HEK293 (cell line): Measurements from ENCODE around the gene CPNE2.

Experiments
- CTCF ChIA-PET: fragments of 350-600 bp; formaldehyde crosslinking; extraction: SDS; loops from one replicate; lab custom pipeline; 2021; ENCODE audit warnings: antibody characterized with exemption; lab: Yijun Ruan, JAX
- POLR2A ChIA-PET: fragments of 300-600 bp; formaldehyde crosslinking; extraction: SDS; loops from one replicate; lab custom pipeline; 2020; ENCODE audit warnings: antibody characterized with exemption, inconsistent platforms; lab: Yijun Ruan, JAX
- H3K27ac ChIP-seq: fragments of 200-500 bp; sonication (Bioruptor generic); 2 replicates; pipeline ENCODE4 v1.5.1; 2014; ENCODE audit warnings: low read depth, low read length, control low read depth, inconsistent platforms; ENCODE audit errors: extremely low read depth
- H3K36me3 ChIP-seq, 2 experiments: fragments of 200-500 bp in 1 of 2; sonication (Bioruptor generic) in 1 of 2; 1 replicate in 1 of 2; 2 replicates in 1 of 2; pipeline ENCODE4 v1.5.1; 2014 to 2017; ENCODE audit warnings: inconsistent platforms in 2 of 2, low read length in 2 of 2; ENCODE audit not compliant: control insufficient read depth in 2 of 2, insufficient read depth in 1 of 2
- H3K4me1 ChIP-seq: fragments of 200-500 bp; sonication (Bioruptor generic); 2 replicates; pipeline ENCODE4 v1.5.1; 2014; ENCODE audit warnings: mild to moderate bottlenecking, low read length, inconsistent platforms; ENCODE audit not compliant: control insufficient read depth, insufficient read depth
- H3K4me3 ChIP-seq: 2 replicates; pipeline ENCODE4 v1.5.1; 2011; ENCODE audit warnings: low read depth, mild to moderate bottlenecking, control low read depth, low read length, moderate library complexity
- H3K9me3 ChIP-seq: fragments of 200-500 bp; sonication (Bioruptor generic); 2 replicates; pipeline ENCODE4 v1.5.1; 2014; ENCODE audit warnings: low read depth, low read length, inconsistent platforms; ENCODE audit not compliant: control insufficient read depth, insufficient read depth
- GFI1B ChIP-seq: fragments of 450-650 bp; formaldehyde crosslinking; IDR thresholded peaks from 2 replicates; pipeline ENCODE4 v1.5.1; 2016; ENCODE audit warnings: missing biosample characterization, missing genetic modification characterization
- GLI4 ChIP-seq: fragments of 450-650 bp; formaldehyde crosslinking; IDR thresholded peaks from 2 replicates; pipeline ENCODE4 v1.5.1; 2016; ENCODE audit warnings: missing biosample characterization, missing genetic modification characterization
- HOXC10 ChIP-seq: sonication (generic); formaldehyde crosslinking; IDR thresholded peaks from 2 replicates; pipeline ENCODE4 v1.8.1; 2023; ENCODE audit warnings: mild to moderate bottlenecking, missing genetic modification reagents
- HOXD13 ChIP-seq: sonication (generic); formaldehyde crosslinking; IDR thresholded peaks from 2 replicates; pipeline ENCODE4 v1.8.0; 2022; ENCODE audit warnings: missing genetic modification reagents, borderline replicate concordance
- KLF8 ChIP-seq: fragments of 450-650 bp; formaldehyde crosslinking; IDR thresholded peaks from 2 replicates; pipeline ENCODE4 v1.5.1; 2016; ENCODE audit warnings: missing biosample characterization, missing genetic modification characterization
- MZF1 ChIP-seq: fragments of 450-650 bp; formaldehyde crosslinking; IDR thresholded peaks from 2 replicates; pipeline ENCODE4 v1.5.1; 2017; ENCODE audit warnings: missing biosample characterization, missing genetic modification characterization, borderline replicate concordance
- PRDM1 ChIP-seq: fragments of 450-650 bp; formaldehyde crosslinking; IDR thresholded peaks from 2 replicates; pipeline ENCODE4; 2016; ENCODE audit warnings: missing biosample characterization, missing genetic modification characterization
- PRDM6 ChIP-seq: fragments of 450-650 bp; formaldehyde crosslinking; IDR thresholded peaks from 2 replicates; pipeline ENCODE4 v1.5.1; 2017; ENCODE audit warnings: missing biosample characterization, missing genetic modification characterization
- REPIN1 ChIP-seq: fragments of 450-650 bp; formaldehyde crosslinking; IDR thresholded peaks from 2 replicates; pipeline ENCODE4 v1.5.1; 2017; ENCODE audit warnings: missing biosample characterization, missing genetic modification characterization, low read depth
- ZIC2 ChIP-seq: fragments of 450-650 bp; formaldehyde crosslinking; IDR thresholded peaks from 2 replicates; pipeline ENCODE4 v1.5.1; 2016; ENCODE audit warnings: missing biosample characterization, missing genetic modification characterization
- ZNF121 ChIP-seq: fragments of 450-650 bp; formaldehyde crosslinking; IDR thresholded peaks from 2 replicates; pipeline ENCODE4 v1.5.1; 2016; ENCODE audit warnings: missing biosample characterization, missing genetic modification characterization
- ZNF146 ChIP-seq: fragments of 450-650 bp; formaldehyde crosslinking; IDR thresholded peaks from 2 replicates; pipeline ENCODE4 v1.5.1; 2016; ENCODE audit warnings: missing biosample characterization, missing genetic modification characterization
- ZNF157 ChIP-seq: fragments of 450-650 bp; formaldehyde crosslinking; IDR thresholded peaks from 2 replicates; pipeline ENCODE4 v1.5.1; 2016; ENCODE audit warnings: missing biosample characterization, missing genetic modification characterization
- ZNF221 ChIP-seq: fragments of 450-650 bp; formaldehyde crosslinking; IDR thresholded peaks from 2 replicates; pipeline ENCODE4 v1.5.1; 2017; ENCODE audit warnings: missing biosample characterization, missing genetic modification characterization, borderline replicate concordance
- ZNF404 ChIP-seq: fragments of 450-650 bp; formaldehyde crosslinking; IDR thresholded peaks from 2 replicates; pipeline ENCODE4 v1.5.1; 2017; ENCODE audit warnings: missing biosample characterization, missing genetic modification characterization
- ZNF514 ChIP-seq: fragments of 450-650 bp; formaldehyde crosslinking; IDR thresholded peaks from 2 replicates; pipeline ENCODE4 v1.5.1; 2016; ENCODE audit warnings: missing biosample characterization, missing genetic modification characterization
- ZNF548 ChIP-seq: fragments of 450-650 bp; formaldehyde crosslinking; IDR thresholded peaks from 2 replicates; pipeline ENCODE4 v1.5.1; 2016; ENCODE audit warnings: missing biosample characterization, missing genetic modification characterization
- ZNF560 ChIP-seq: fragments of 450-650 bp; formaldehyde crosslinking; IDR thresholded peaks from 2 replicates; pipeline ENCODE4 v1.5.1; 2017; ENCODE audit warnings: missing biosample characterization, missing genetic modification characterization, borderline replicate concordance
- ZNF610 ChIP-seq: fragments of 450-650 bp; formaldehyde crosslinking; IDR thresholded peaks from 2 replicates; pipeline ENCODE4 v1.5.1; 2016; ENCODE audit warnings: missing biosample characterization, missing genetic modification characterization, borderline replicate concordance
- ZNF677 ChIP-seq: fragments of 450-650 bp; IDR thresholded peaks from 2 replicates; pipeline ENCODE4 v1.5.0; 2018; ENCODE audit warnings: missing biosample characterization, mild to moderate bottlenecking, missing genetic modification characterization, moderate library complexity
- ZNF785 ChIP-seq: fragments of 450-650 bp; formaldehyde crosslinking; IDR thresholded peaks from 2 replicates; pipeline ENCODE4 v1.5.1; 2016; ENCODE audit warnings: missing biosample characterization, missing genetic modification characterization
- ZNF843 ChIP-seq: fragments of 450-650 bp; formaldehyde crosslinking; IDR thresholded peaks from 2 replicates; pipeline ENCODE4 v1.5.1; 2016; ENCODE audit warnings: missing biosample characterization, missing genetic modification characterization
- ZSCAN16 ChIP-seq: fragments of 450-650 bp; formaldehyde crosslinking; IDR thresholded peaks from 2 replicates; pipeline ENCODE4 v1.5.1; 2016; ENCODE audit warnings: missing biosample characterization, missing genetic modification characterization
- TF ChIP-seq, protein P1 (sequence below): fragments of 450-650 bp; formaldehyde crosslinking; IDR thresholded peaks from 2 replicates; pipeline ENCODE4 v1.5.1; 2016; ENCODE audit warnings: missing biosample characterization, missing genetic modification characterization
- TF ChIP-seq, protein P2 (sequence below): fragments of 450-650 bp; formaldehyde crosslinking; IDR thresholded peaks from 2 replicates; pipeline ENCODE4 v1.5.1; 2017; ENCODE audit warnings: missing biosample characterization, missing genetic modification characterization
- TF ChIP-seq, protein P3 (sequence below): fragments of 450-650 bp; formaldehyde crosslinking; IDR thresholded peaks from 2 replicates; pipeline ENCODE4 v1.5.1; 2016; ENCODE audit warnings: missing biosample characterization, missing genetic modification characterization

The CPNE2 gene

DNA sequence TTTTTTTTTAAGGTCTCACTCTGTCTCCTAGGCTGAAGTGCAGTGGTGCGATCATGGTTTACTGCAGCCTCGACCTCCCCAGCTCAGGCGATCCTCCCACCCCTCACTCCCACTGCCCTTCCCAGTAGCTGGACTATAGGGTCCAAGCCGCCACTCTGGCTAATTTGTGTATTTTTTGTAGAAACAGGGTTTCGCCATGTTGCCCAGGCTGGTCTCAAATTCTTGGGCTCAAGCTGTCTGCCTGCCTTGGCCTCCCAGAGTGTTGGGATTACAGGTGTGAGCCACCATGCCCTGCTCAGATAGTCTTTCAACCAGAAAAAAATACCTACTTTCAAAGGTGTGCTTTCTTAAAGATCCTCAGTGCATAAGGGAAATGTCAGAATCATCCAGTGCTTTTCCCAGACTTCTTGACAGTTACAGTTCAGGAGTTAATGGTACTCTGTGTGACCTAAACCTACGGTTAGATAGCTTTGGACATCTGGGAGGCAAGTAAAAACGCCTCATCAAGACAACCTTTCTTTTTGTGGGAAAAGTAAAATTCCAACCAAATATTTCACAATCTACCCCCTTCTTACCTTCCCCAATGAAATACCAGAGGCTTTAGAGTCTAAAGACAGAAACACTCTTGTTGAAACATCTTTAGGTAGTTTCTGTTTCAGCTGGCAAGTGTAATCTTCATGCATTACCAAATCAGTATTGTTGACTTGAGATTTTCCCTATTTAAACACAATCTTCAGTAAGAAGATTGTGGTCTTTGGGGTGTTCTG lies 100.5 kb downstream of the CPNE2 start:
- POLR2A ChIA-PET: interaction anchor here (0.6 kb wide), 1 partner anchor 56 kb away, joined by 3 read pairs; no protein-coding TSS in a partner anchor
- H3K27ac ChIP-seq: no peak overlapping the region
- TF ChIP-seq ZNF677 (tag by site-specific recombination) (no peak), MZF1 (tag by site-specific recombination) (no peak), ZNF157 (tag by site-specific recombination) (no peak), PRDM1 (tag by site-specific recombination) (0 out of 2 replicates have a peak, but pooled peaks have one; percentile 40), GLI4 (tag by site-specific recombination) (no peak), ZNF146 (no peak)
- TF ChIP-seq, protein P1, sequence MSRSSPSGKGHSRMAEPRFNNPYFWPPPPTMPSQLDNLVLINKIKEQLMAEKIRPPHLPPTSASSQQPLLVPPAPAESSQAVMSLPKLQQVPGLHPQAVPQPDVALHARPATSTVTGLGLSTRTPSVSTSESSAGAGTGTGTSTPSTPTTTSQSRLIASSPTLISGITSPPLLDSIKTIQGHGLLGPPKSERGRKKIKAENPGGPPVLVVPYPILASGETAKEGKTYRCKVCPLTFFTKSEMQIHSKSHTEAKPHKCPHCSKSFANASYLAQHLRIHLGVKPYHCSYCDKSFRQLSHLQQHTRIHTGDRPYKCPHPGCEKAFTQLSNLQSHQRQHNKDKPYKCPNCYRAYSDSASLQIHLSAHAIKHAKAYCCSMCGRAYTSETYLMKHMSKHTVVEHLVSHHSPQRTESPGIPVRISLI (tag by site-specific recombination): 0 out of 2 replicates have a peak, but pooled peaks have one; percentile 24
- TF ChIP-seq, all 188 proteins: peak for 2
- H3K4me1 ChIP-seq: peaks cover 28% of the 10 kb centered on the region
- no peaks in the 10 kb centered on the region for H3K36me3 ChIP-seq
- H3K4me3 ChIP-seq: no peak overlapping the region
- no peaks in the 10 kb centered on the region for H3K9me3 ChIP-seq
- CTCF ChIA-PET: interaction anchor here (1.5 kb wide), 1 partner anchor 8 kb away, joined by 3 read pairs; no protein-coding TSS in a partner anchor

DNA sequence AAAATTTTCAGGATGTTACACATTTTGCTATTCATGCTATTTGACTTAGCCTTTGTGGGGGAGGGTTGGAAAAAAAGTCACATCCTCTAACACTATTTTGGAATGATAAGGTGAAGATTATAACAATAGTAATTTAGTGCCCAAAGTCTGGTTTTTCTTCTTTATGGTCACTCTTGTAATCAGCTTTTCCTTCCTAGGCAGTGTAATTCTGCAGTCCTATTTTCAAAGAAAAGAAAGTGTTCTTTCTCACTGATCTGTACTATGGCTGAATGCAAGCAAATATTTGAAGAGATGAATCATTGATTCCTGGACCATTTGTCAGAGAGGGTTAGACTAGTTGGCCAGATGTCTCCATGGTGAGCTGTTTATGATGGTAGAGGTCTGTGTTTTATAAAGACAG lies 102.1 kb downstream of the CPNE2 start:
- Histone ChIP-seq H3K4me1 (peaks cover 28% of the 10 kb centered on the region), H3K4me3 (no peak overlapping the region), H3K9me3 (no peaks in the 10 kb centered on the region), H3K27ac (no peak overlapping the region), H3K36me3 (no peaks in the 10 kb centered on the region)
- ChIA-PET CTCF (interaction anchor here (0.6 to 1.3 kb wide), 2 partner anchors 11 kb away, joined by 3 to 4 read pairs; no protein-coding TSS in a partner anchor), POLR2A (interaction anchor here (1.0 kb wide), 1 partner anchor 51 kb away, joined by 4 read pairs; the partner anchor contains the start of gene ARL2BP)
- TF ChIP-seq PRDM1 (tag by site-specific recombination) (peak; percentile 22; the same call in 1 of the 2 replicates), PRDM6 (tag by site-specific recombination) (0 out of 2 replicates have a peak, but pooled peaks have one; percentile 26), ZNF514 (tag by site-specific recombination) (no peak)

DNA sequence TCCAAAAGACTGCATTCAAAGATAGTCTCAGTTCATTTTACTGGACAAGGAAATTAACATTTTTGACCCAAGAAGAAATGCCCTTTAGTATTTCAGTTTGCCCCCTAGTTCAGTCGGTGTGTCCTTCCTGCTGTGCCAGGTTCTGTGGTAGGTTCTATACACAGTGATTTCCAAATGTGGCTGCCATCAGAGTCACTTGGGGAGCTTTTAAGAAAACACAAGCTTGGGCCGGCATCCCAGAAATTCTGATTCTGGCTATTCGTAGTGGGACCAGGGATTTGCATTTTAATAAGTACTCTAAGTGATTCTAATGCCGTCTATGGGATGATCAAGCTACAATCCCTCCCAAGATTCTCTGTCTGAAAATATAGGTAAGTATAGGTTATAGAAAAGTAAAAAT lies 103.9 kb downstream of the CPNE2 start:
- Histone ChIP-seq H3K4me1 (peaks cover 17% of the 10 kb centered on the region), H3K27ac (no peak overlapping the region), H3K4me3 (no peak overlapping the region), H3K9me3 (no peaks in the 10 kb centered on the region), H3K36me3 (no peaks in the 10 kb centered on the region)
- ChIA-PET CTCF (no interaction called here), POLR2A (no interaction called here)
- no peak for TF ChIP-seq REPIN1 (tag by site-specific recombination)
- no peak for TF ChIP-seq ZNF785
- no peak for TF ChIP-seq ZSCAN16 (tag by site-specific recombination)
- no peak for TF ChIP-seq ZNF560
- no peak for TF ChIP-seq ZNF121 (tag by site-specific recombination)
- TF ChIP-seq HOXD13 (CRISPR knock-in tag): no peak
- no peak for TF ChIP-seq ZNF548
- TF ChIP-seq, protein P2, sequence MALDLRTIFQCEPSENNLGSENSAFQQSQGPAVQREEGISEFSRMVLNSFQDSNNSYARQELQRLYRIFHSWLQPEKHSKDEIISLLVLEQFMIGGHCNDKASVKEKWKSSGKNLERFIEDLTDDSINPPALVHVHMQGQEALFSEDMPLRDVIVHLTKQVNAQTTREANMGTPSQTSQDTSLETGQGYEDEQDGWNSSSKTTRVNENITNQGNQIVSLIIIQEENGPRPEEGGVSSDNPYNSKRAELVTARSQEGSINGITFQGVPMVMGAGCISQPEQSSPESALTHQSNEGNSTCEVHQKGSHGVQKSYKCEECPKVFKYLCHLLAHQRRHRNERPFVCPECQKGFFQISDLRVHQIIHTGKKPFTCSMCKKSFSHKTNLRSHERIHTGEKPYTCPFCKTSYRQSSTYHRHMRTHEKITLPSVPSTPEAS (tag by site-specific recombination): no peak
- TF ChIP-seq ZNF404 (tag by site-specific recombination): no peak
- TF ChIP-seq ZNF843: no peak
- no peak for TF ChIP-seq ZNF221
- no peak for TF ChIP-seq GFI1B (tag by site-specific recombination)
- TF ChIP-seq ZNF610 (tag by site-specific recombination): no peak
- TF ChIP-seq, protein P3, sequence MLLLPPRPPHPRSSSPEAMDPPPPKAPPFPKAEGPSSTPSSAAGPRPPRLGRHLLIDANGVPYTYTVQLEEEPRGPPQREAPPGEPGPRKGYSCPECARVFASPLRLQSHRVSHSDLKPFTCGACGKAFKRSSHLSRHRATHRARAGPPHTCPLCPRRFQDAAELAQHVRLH (tag by site-specific recombination): no peak
- TF ChIP-seq HOXC10 (CRISPR knock-in tag): no peak
- TF ChIP-seq ZIC2 (tag by site-specific recombination): no peak
- TF ChIP-seq KLF8 (tag by site-specific recombination): no peak
